ENCODE measurements around the gene RHBDF1. TPM values are rescaled to one million over a fixed set of nuclear protein-coding genes. Genes with fewer than 3 reads are reported as not detected.

The RHBDF1 gene
- total and polyA plus RNA-seq, 10 of the 15 experiments (the other 5 are each of a cell fraction or from before 2014, with no cell fraction given): 0.04 to 0.85 (median 0.36) TPM; not detected in 3

GRCh38 chr16:101586-101985 is 29.2 kb upstream of the RHBDF1 start:
- RAD21 ChIA-PET (ENCODE audit: unreplicated experiment): no interaction called here
- Histone ChIP-seq H4K20me1 (ENCODE audit: control insufficient read depth, insufficient read depth) (no peaks in the 10 kb centered on the region), H3K27ac (ENCODE audit: control insufficient read depth, insufficient read depth) (no peak overlapping the region), H3K79me2 (ENCODE audit: control insufficient read depth, insufficient read depth, low read length) (no peaks in the 10 kb centered on the region), H2AFZ (ENCODE audit: control insufficient read depth, low read depth, low read length) (no peak overlapping the region), H3K36me3 (ENCODE audit: control insufficient read depth in 2 of 2, insufficient read depth in 2 of 2, low read length in 1 of 2) (peaks cover 5 to 13% of the 10 kb centered on the region in 2 experiments; a peak in 3 of 4 replicates), H3K9me3 (replicated peaks; ENCODE audit: control insufficient read depth, insufficient read depth, low read length) (no peaks in the 10 kb centered on the region), H3K4me2 (ENCODE audit: control insufficient read depth, insufficient read depth) (no peak overlapping the region), H3K4me1 (ENCODE audit: control insufficient read depth, insufficient read depth, low read length) (no peaks in the 10 kb centered on the region), H3K9ac (ENCODE audit: control insufficient read depth, insufficient read depth, low read length) (no peak overlapping the region), H3K4me3 (no peak overlapping the region), H3K27me3 (replicated peaks in 1 of 2; ENCODE audit: control insufficient read depth in 2 of 2, insufficient read depth in 2 of 2, low read length in 1 of 2) (no peaks in the 10 kb centered on the region)
- TF ChIP-seq ZBTB33 (IDR thresholded peaks at IDR 0.05): no peak
- no peak for TF ChIP-seq CHD1 (IDR thresholded peaks at IDR 0.05; ENCODE audit: low read depth, low read length)
- TF ChIP-seq NFYB (IDR thresholded peaks at IDR 0.05; ENCODE audit: insufficient read depth, low read depth, low read length): no peak
- no peak for TF ChIP-seq DPF2 (IDR thresholded peaks at IDR 0.05)
- TF ChIP-seq USF1 (IDR thresholded peaks at IDR 0.05; ENCODE audit: borderline replicate concordance, extremely low read length, insufficient read depth, low read depth, low read length): no peak
- TF ChIP-seq TCF12 (IDR thresholded peaks at IDR 0.05; ENCODE audit: low read depth, low read length): no peak
- TF ChIP-seq ZNF384 (IDR thresholded peaks at IDR 0.05; ENCODE audit: borderline replicate concordance, low read depth, low read length): no peak
- no peak for TF ChIP-seq NBN (IDR thresholded peaks at IDR 0.05)
- no peak for TF ChIP-seq ZSCAN29 (IDR thresholded peaks at IDR 0.05)
- TF ChIP-seq CBX5 (IDR thresholded peaks at IDR 0.05; ENCODE audit: low read depth): no peak
- TF ChIP-seq BCL11A (IDR thresholded peaks at IDR 0.05; ENCODE audit: low read depth, low read length): no peak
- TF ChIP-seq NFXL1 (IDR thresholded peaks at IDR 0.05; ENCODE audit: borderline replicate concordance): no peak
- TF ChIP-seq ASH2L (IDR thresholded peaks at IDR 0.05; ENCODE audit: borderline replicate concordance, low read depth): no peak
- TF ChIP-seq ATF7 (IDR thresholded peaks at IDR 0.05; ENCODE audit: low read depth): no peak
- TF ChIP-seq SUPT20H (IDR thresholded peaks at IDR 0.05; ENCODE audit: borderline replicate concordance, control insufficient read depth, low read depth, low read length): no peak
- TF ChIP-seq POU2F2 (IDR thresholded peaks at IDR 0.05; ENCODE audit: borderline replicate concordance, low read depth, low read length): no peak
- TF ChIP-seq IRF3 (IDR thresholded peaks at IDR 0.05): no peak
- TF ChIP-seq TBL1XR1 (IDR thresholded peaks at IDR 0.05; ENCODE audit: low read depth, low read length): no peak
- no peak for ATAC-seq
- SMC1A ChIA-PET (ENCODE audit: uncharacterized antibody, unreplicated experiment): no interaction called here
- in situ Hi-C loops (cut with MboI): no loop called here
- DNase-seq (ENCODE audit: low read depth, low spot score): no peak
- no peak for FAIRE-seq
- WGBS (ENCODE audit: insufficient coverage, insufficient replicate concordance, low lambda C conversion rate, missing lambda C conversion rate): 89% methylated on average over 6 of the region's 6 CpGs
- BruUV-seq (replicated peaks): no TSS peak
- CTCF ChIA-PET: no interaction called here
- intact Hi-C loops (cut with micrococcal nuclease; ENCODE audit: unreplicated experiment): no loop called here
- POLR2A ChIA-PET: no interaction called here
